ENCODE data around the gene ZNF396.
A peak's percentile ranks its signal among the peaks of the same experiment; 100 is the strongest.

Gene ZNF396

GRCh38 chr18:35386600-35387100 lies 9.5 kb upstream of the ZNF396 start:
- Histone ChIP-seq H3K9me3 (ENCODE audit: control insufficient read depth, low read length) (no peaks in the 10 kb centered on the region), H3K27ac (ENCODE audit: insufficient read depth, low read length, poor library complexity, severe bottlenecking) (no peak overlapping the region), H3K27me3 (replicated peaks; ENCODE audit: control insufficient read depth, insufficient read depth, low read length, poor library complexity, severe bottlenecking) (no peaks in the 10 kb centered on the region), H3K4me1 (ENCODE audit: control insufficient read depth, insufficient read depth, low read length, poor library complexity, severe bottlenecking) (no peaks in the 10 kb centered on the region), H3K36me3 (ENCODE audit: control insufficient read depth, insufficient read depth, low read length) (no peaks in the 10 kb centered on the region), H3K4me3 (ENCODE audit: insufficient read depth, low read depth, low read length, poor library complexity, severe bottlenecking) (no peak overlapping the region)
- peak; percentile 27 to 48 (median 31) for DNase-seq

- no peaks in the 10 kb centered on the region for H3K4me1 ChIP-seq (ENCODE audit: control insufficient read depth, insufficient read depth, low read length, poor library complexity, severe bottlenecking)
- no peaks in the 10 kb centered on the region for H3K27me3 ChIP-seq (replicated peaks; ENCODE audit: control insufficient read depth, insufficient read depth, low read length, poor library complexity, severe bottlenecking)
- H3K27ac ChIP-seq (ENCODE audit: insufficient read depth, low read length, poor library complexity, severe bottlenecking), result no peak overlapping the region
- no peak for DNase-seq
- H3K36me3 ChIP-seq (ENCODE audit: control insufficient read depth, insufficient read depth, low read length), result no peaks in the 10 kb centered on the region
- H3K9me3 ChIP-seq (ENCODE audit: control insufficient read depth, low read length), result no peaks in the 10 kb centered on the region
- no peak overlapping the region for H3K4me3 ChIP-seq (ENCODE audit: insufficient read depth, low read depth, low read length, poor library complexity, severe bottlenecking)
These were observed 6.0 kb upstream of the ZNF396 start for GRCh38 chr18:35383136-35383535.

- H3K36me3 ChIP-seq (ENCODE audit: control insufficient read depth, insufficient read depth, low read length), result no peaks in the 10 kb centered on the region
- H3K27me3 ChIP-seq (replicated peaks; ENCODE audit: control insufficient read depth, insufficient read depth, low read length, poor library complexity, severe bottlenecking), result no peaks in the 10 kb centered on the region
- H3K9me3 ChIP-seq (ENCODE audit: control insufficient read depth, low read length), result no peaks in the 10 kb centered on the region
- H3K4me3 ChIP-seq (ENCODE audit: insufficient read depth, low read depth, low read length, poor library complexity, severe bottlenecking), result no peak overlapping the region
- peaks cover 6% of the 10 kb centered on the region for H3K4me1 ChIP-seq (ENCODE audit: control insufficient read depth, insufficient read depth, low read length, poor library complexity, severe bottlenecking)
- DNase-seq, result no peak
- no peak overlapping the region for H3K27ac ChIP-seq (ENCODE audit: insufficient read depth, low read length, poor library complexity, severe bottlenecking)
These were observed 2.3 kb upstream of the ZNF396 start for GRCh38 chr18:35379421-35379820.

GRCh38 chr18:35378574-35378896 lies 1.4 kb upstream of the ZNF396 start:
- Histone ChIP-seq H3K36me3 (ENCODE audit: control insufficient read depth, insufficient read depth, low read length) (no peaks in the 10 kb centered on the region), H3K4me3 (ENCODE audit: insufficient read depth, low read depth, low read length, poor library complexity, severe bottlenecking) (no peak overlapping the region), H3K4me1 (ENCODE audit: control insufficient read depth, insufficient read depth, low read length, poor library complexity, severe bottlenecking) (peaks cover 6% of the 10 kb centered on the region), H3K27ac (ENCODE audit: insufficient read depth, low read length, poor library complexity, severe bottlenecking) (no peak overlapping the region), H3K9me3 (ENCODE audit: control insufficient read depth, low read length) (no peaks in the 10 kb centered on the region), H3K27me3 (replicated peaks; ENCODE audit: control insufficient read depth, insufficient read depth, low read length, poor library complexity, severe bottlenecking) (no peaks in the 10 kb centered on the region)
- DNase-seq, result no peak

- peaks cover 6% of the 10 kb centered on the region for H3K4me1 ChIP-seq (ENCODE audit: control insufficient read depth, insufficient read depth, low read length, poor library complexity, severe bottlenecking)
- no peaks in the 10 kb centered on the region for H3K27me3 ChIP-seq (replicated peaks; ENCODE audit: control insufficient read depth, insufficient read depth, low read length, poor library complexity, severe bottlenecking)
- H3K4me3 ChIP-seq (ENCODE audit: insufficient read depth, low read depth, low read length, poor library complexity, severe bottlenecking), result no peak overlapping the region
- no peaks in the 10 kb centered on the region for H3K9me3 ChIP-seq (ENCODE audit: control insufficient read depth, low read length)
- H3K27ac ChIP-seq (ENCODE audit: insufficient read depth, low read length, poor library complexity, severe bottlenecking), result no peak overlapping the region
- no peak for DNase-seq
- no peaks in the 10 kb centered on the region for H3K36me3 ChIP-seq (ENCODE audit: control insufficient read depth, insufficient read depth, low read length)
These were observed 887 bp upstream of the ZNF396 start for GRCh38 chr18:35377875-35378573.

GRCh38 chr18:35376393-35376741 lies 770 bp downstream of the ZNF396 start:
- Histone ChIP-seq H3K9me3 (ENCODE audit: control insufficient read depth, low read length) (no peaks in the 10 kb centered on the region), H3K36me3 (ENCODE audit: control insufficient read depth, insufficient read depth, low read length) (no peaks in the 10 kb centered on the region), H3K4me1 (ENCODE audit: control insufficient read depth, insufficient read depth, low read length, poor library complexity, severe bottlenecking) (peaks cover 6% of the 10 kb centered on the region), H3K4me3 (ENCODE audit: insufficient read depth, low read depth, low read length, poor library complexity, severe bottlenecking) (peak overlapping the region; percentile 94), H3K27me3 (replicated peaks; ENCODE audit: control insufficient read depth, insufficient read depth, low read length, poor library complexity, severe bottlenecking) (no peaks in the 10 kb centered on the region), H3K27ac (ENCODE audit: insufficient read depth, low read length, poor library complexity, severe bottlenecking) (peak overlapping the region; percentile 41)
- DNase-seq, result peak in 1 of 3 donors; percentile 5

GRCh38 chr18:35374708-35375107 lies 2.4 kb downstream of the ZNF396 start:
- no peak for DNase-seq
- H3K36me3 ChIP-seq (ENCODE audit: control insufficient read depth, insufficient read depth, low read length), result no peaks in the 10 kb centered on the region
- H3K4me3 ChIP-seq (ENCODE audit: insufficient read depth, low read depth, low read length, poor library complexity, severe bottlenecking), result no peak overlapping the region
- H3K4me1 ChIP-seq (ENCODE audit: control insufficient read depth, insufficient read depth, low read length, poor library complexity, severe bottlenecking), result peaks cover 6% of the 10 kb centered on the region
- no peaks in the 10 kb centered on the region for H3K27me3 ChIP-seq (replicated peaks; ENCODE audit: control insufficient read depth, insufficient read depth, low read length, poor library complexity, severe bottlenecking)
- H3K27ac ChIP-seq (ENCODE audit: insufficient read depth, low read length, poor library complexity, severe bottlenecking), result no peak overlapping the region
- no peaks in the 10 kb centered on the region for H3K9me3 ChIP-seq (ENCODE audit: control insufficient read depth, low read length)

GRCh38 chr18:35371412-35372195 lies 5.5 kb downstream of the ZNF396 start:
- H3K36me3 ChIP-seq (ENCODE audit: control insufficient read depth, insufficient read depth, low read length), result no peaks in the 10 kb centered on the region
- H3K4me3 ChIP-seq (ENCODE audit: insufficient read depth, low read depth, low read length, poor library complexity, severe bottlenecking), result no peak overlapping the region
- peaks cover 6% of the 10 kb centered on the region for H3K4me1 ChIP-seq (ENCODE audit: control insufficient read depth, insufficient read depth, low read length, poor library complexity, severe bottlenecking)
- no peak overlapping the region for H3K27ac ChIP-seq (ENCODE audit: insufficient read depth, low read length, poor library complexity, severe bottlenecking)
- H3K9me3 ChIP-seq (ENCODE audit: control insufficient read depth, low read length), result no peaks in the 10 kb centered on the region
- no peak for DNase-seq
- H3K27me3 ChIP-seq (replicated peaks; ENCODE audit: control insufficient read depth, insufficient read depth, low read length, poor library complexity, severe bottlenecking), result no peaks in the 10 kb centered on the region

- Histone ChIP-seq H3K27ac (ENCODE audit: insufficient read depth, low read length, poor library complexity, severe bottlenecking) (no peak overlapping the region), H3K36me3 (ENCODE audit: control insufficient read depth, insufficient read depth, low read length) (no peaks in the 10 kb centered on the region), H3K4me1 (ENCODE audit: control insufficient read depth, insufficient read depth, low read length, poor library complexity, severe bottlenecking) (no peaks in the 10 kb centered on the region), H3K9me3 (ENCODE audit: control insufficient read depth, low read length) (no peaks in the 10 kb centered on the region), H3K27me3 (replicated peaks; ENCODE audit: control insufficient read depth, insufficient read depth, low read length, poor library complexity, severe bottlenecking) (no peaks in the 10 kb centered on the region), H3K4me3 (ENCODE audit: insufficient read depth, low read depth, low read length, poor library complexity, severe bottlenecking) (no peak overlapping the region)
- DNase-seq, result no peak
These were observed 8.0 kb downstream of the ZNF396 start for GRCh38 chr18:35369126-35369525.

- no peak overlapping the region for H3K4me3 ChIP-seq (ENCODE audit: insufficient read depth, low read depth, low read length, poor library complexity, severe bottlenecking)
- no peak overlapping the region for H3K27ac ChIP-seq (ENCODE audit: insufficient read depth, low read length, poor library complexity, severe bottlenecking)
- no peak for DNase-seq
These were observed 8.5 kb downstream of the ZNF396 start for GRCh38 chr18:35368595-35368994.

More at GRCh38 chr18:35368595-35368994, 8.5 kb downstream of the ZNF396 start:
- Histone ChIP-seq H3K9me3 (ENCODE audit: control insufficient read depth, low read length) (no peaks in the 10 kb centered on the region), H3K27me3 (replicated peaks; ENCODE audit: control insufficient read depth, insufficient read depth, low read length, poor library complexity, severe bottlenecking) (no peaks in the 10 kb centered on the region), H3K4me1 (ENCODE audit: control insufficient read depth, insufficient read depth, low read length, poor library complexity, severe bottlenecking) (no peaks in the 10 kb centered on the region), H3K36me3 (ENCODE audit: control insufficient read depth, insufficient read depth, low read length) (no peaks in the 10 kb centered on the region)

Measured in effector memory CD4-positive, alpha-beta T cell (primary cell).